ENCODE data around the gene C5orf47. TPM values are rescaled to one million over a fixed set of nuclear protein-coding genes. Genes with fewer than 3 reads are reported as not detected.

The C5orf47 gene
- total and polyA plus RNA-seq, 2 donors (not counting 1 experiment from before 2014, with no cell fraction given) = not detected

DNA sequence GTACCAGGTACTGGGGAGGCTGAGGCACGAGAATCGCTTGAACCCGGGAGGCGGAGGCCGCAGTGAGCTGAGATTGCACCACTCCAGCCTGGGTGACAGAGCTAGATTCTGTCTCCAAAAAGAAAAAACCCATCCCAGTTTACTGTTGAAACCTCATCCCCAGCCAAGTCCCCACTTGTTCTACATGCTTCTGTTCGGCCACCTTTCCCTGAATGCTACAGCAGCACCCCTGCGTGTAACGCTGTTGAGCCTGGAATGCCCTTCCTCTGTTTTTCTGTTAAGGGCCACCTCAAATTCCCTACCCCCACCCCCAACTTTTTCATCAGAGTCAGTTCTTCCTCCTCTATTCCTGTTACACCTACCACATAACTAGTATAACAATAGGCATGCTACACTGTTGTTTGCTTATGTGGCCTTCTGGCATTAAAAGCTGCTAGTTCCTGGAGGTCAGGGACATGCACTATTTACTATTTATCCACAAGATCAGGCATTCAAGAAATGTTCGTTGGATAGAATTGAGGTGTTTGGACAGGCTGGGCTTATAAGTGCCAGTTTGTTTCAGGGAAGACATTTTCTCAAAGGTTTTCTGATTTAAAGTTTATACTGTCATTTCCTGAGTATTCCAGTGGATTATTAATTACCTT is 47.1 kb upstream of the C5orf47 start:
- Histone ChIP-seq H3K9me3 (ENCODE audit: control insufficient read depth, insufficient read depth, low read depth, low read length) (no peaks in the 10 kb centered on the region), H3K27me3 (ENCODE audit: control insufficient read depth, insufficient read depth, low read length) (no peaks in the 10 kb centered on the region), H3K4me2 (ENCODE audit: extremely low read depth, insufficient read depth, low read length) (no peak overlapping the region), H2AFZ (ENCODE audit: low read length) (no peak overlapping the region), H3K27ac (ENCODE audit: insufficient read depth, low read length) (no peak overlapping the region), H3K36me3 (ENCODE audit: control insufficient read depth, insufficient read depth, low read length) (no peaks in the 10 kb centered on the region), H3K4me1 (ENCODE audit: control insufficient read depth, extremely low read depth, insufficient read depth, low read length) (no peaks in the 10 kb centered on the region), H3K79me2 (ENCODE audit: control insufficient read depth, insufficient read depth, low read length) (no peaks in the 10 kb centered on the region), H3K4me3 (replicated peaks in 1 of 4; ENCODE audit: control extremely low read depth in 1 of 4, insufficient read depth in 1 of 4, low read depth in 3 of 4, low read length in 4 of 4) (no peak overlapping the region), H4K20me1 (ENCODE audit: control insufficient read depth, extremely low read depth, insufficient read depth, low read length) (no peaks in the 10 kb centered on the region), H3K9ac (ENCODE audit: insufficient read depth, low read length) (no peak overlapping the region)
- TF ChIP-seq EZH2 (IDR thresholded peaks at IDR 0.05; ENCODE audit: low read length, missing control alignments) = no peak
- TF ChIP-seq, protein P1, sequence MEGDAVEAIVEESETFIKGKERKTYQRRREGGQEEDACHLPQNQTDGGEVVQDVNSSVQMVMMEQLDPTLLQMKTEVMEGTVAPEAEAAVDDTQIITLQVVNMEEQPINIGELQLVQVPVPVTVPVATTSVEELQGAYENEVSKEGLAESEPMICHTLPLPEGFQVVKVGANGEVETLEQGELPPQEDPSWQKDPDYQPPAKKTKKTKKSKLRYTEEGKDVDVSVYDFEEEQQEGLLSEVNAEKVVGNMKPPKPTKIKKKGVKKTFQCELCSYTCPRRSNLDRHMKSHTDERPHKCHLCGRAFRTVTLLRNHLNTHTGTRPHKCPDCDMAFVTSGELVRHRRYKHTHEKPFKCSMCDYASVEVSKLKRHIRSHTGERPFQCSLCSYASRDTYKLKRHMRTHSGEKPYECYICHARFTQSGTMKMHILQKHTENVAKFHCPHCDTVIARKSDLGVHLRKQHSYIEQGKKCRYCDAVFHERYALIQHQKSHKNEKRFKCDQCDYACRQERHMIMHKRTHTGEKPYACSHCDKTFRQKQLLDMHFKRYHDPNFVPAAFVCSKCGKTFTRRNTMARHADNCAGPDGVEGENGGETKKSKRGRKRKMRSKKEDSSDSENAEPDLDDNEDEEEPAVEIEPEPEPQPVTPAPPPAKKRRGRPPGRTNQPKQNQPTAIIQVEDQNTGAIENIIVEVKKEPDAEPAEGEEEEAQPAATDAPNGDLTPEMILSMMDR (conservative IDR thresholded peaks at IDR 0.05 in 1 of 2, IDR thresholded peaks at IDR 0.05 in 1 of 2; ENCODE audit: low read depth in 1 of 2, low read length in 2 of 2) = no peak
- DNase-seq (ENCODE audit: low read depth in 2 of 2) = no peak

DNA sequence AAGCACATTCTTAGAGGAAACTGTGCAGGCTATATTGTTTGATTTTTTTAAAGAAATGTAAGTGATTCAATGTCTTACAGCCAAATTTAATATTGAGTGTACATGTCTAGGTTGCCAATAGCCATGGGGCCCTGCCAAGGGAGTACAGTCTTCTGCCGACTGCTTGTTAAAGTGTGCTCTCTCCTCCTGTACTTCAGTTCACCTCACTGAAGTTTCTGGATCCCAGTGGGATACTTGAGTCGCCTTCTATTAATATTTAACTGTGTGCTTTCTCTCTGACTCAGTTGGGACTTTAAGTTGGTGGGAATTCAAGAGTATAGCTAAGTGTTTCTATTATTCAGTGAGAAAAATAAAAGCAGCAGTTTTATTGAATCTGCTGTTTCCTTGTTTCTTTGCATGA is 44.5 kb upstream of the C5orf47 start:
- H3K27ac ChIP-seq (ENCODE audit: insufficient read depth, low read length) = no peak overlapping the region
- no peaks in the 10 kb centered on the region for H4K20me1 ChIP-seq (ENCODE audit: control insufficient read depth, extremely low read depth, insufficient read depth, low read length)
- no peaks in the 10 kb centered on the region for H3K4me1 ChIP-seq (ENCODE audit: control insufficient read depth, extremely low read depth, insufficient read depth, low read length)
- no peak overlapping the region for H3K4me3 ChIP-seq (replicated peaks in 1 of 4; ENCODE audit: control extremely low read depth in 1 of 4, insufficient read depth in 1 of 4, low read depth in 3 of 4, low read length in 4 of 4)
- H3K9ac ChIP-seq (ENCODE audit: insufficient read depth, low read length) = no peak overlapping the region
- no peak for DNase-seq (ENCODE audit: low read depth in 2 of 2)
- H3K4me2 ChIP-seq (ENCODE audit: extremely low read depth, insufficient read depth, low read length) = no peak overlapping the region
- TF ChIP-seq, protein P1 (conservative IDR thresholded peaks at IDR 0.05 in 1 of 2, IDR thresholded peaks at IDR 0.05 in 1 of 2; ENCODE audit: low read depth in 1 of 2, low read length in 2 of 2) = no peak
- TF ChIP-seq EZH2 (IDR thresholded peaks at IDR 0.05; ENCODE audit: low read length, missing control alignments) = no peak
- H3K79me2 ChIP-seq (ENCODE audit: control insufficient read depth, insufficient read depth, low read length) = no peaks in the 10 kb centered on the region
- no peaks in the 10 kb centered on the region for H3K9me3 ChIP-seq (ENCODE audit: control insufficient read depth, insufficient read depth, low read depth, low read length)
- no peak overlapping the region for H2AFZ ChIP-seq (ENCODE audit: low read length)
- no peaks in the 10 kb centered on the region for H3K27me3 ChIP-seq (ENCODE audit: control insufficient read depth, insufficient read depth, low read length)
- H3K36me3 ChIP-seq (ENCODE audit: control insufficient read depth, insufficient read depth, low read length) = no peaks in the 10 kb centered on the region

DNA sequence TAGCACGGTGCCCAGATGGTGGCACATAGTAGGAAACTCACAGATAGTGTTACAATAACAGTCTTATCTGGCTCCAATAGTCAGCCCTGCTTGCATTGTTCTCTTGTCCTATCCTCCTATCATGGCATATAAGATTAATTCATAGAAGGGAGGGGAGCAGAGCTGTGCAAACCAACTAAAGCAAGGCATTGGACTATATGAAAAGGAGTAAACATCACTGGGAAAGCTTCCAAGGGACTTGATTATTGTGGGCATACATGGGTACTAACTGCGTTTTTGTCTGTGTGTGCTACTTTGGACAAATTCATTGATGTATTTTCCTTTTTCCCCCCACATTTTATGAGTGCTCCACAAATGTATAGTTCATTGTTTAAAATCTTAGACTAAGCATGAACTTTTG is 43.8 kb upstream of the C5orf47 start:
- Histone ChIP-seq H3K9ac (ENCODE audit: insufficient read depth, low read length) (no peak overlapping the region), H3K9me3 (ENCODE audit: control insufficient read depth, insufficient read depth, low read depth, low read length) (no peaks in the 10 kb centered on the region), H3K4me3 (replicated peaks in 1 of 4; ENCODE audit: control extremely low read depth in 1 of 4, insufficient read depth in 1 of 4, low read depth in 3 of 4, low read length in 4 of 4) (no peak overlapping the region), H3K4me1 (ENCODE audit: control insufficient read depth, extremely low read depth, insufficient read depth, low read length) (no peaks in the 10 kb centered on the region), H3K27ac (ENCODE audit: insufficient read depth, low read length) (no peak overlapping the region), H3K27me3 (ENCODE audit: control insufficient read depth, insufficient read depth, low read length) (no peaks in the 10 kb centered on the region), H3K4me2 (ENCODE audit: extremely low read depth, insufficient read depth, low read length) (no peak overlapping the region), H4K20me1 (ENCODE audit: control insufficient read depth, extremely low read depth, insufficient read depth, low read length) (no peaks in the 10 kb centered on the region), H3K36me3 (ENCODE audit: control insufficient read depth, insufficient read depth, low read length) (no peaks in the 10 kb centered on the region), H2AFZ (ENCODE audit: low read length) (no peak overlapping the region), H3K79me2 (ENCODE audit: control insufficient read depth, insufficient read depth, low read length) (no peaks in the 10 kb centered on the region)
- TF ChIP-seq, protein P1 (conservative IDR thresholded peaks at IDR 0.05 in 1 of 2, IDR thresholded peaks at IDR 0.05 in 1 of 2; ENCODE audit: low read depth in 1 of 2, low read length in 2 of 2) = no peak
- TF ChIP-seq EZH2 (IDR thresholded peaks at IDR 0.05; ENCODE audit: low read length, missing control alignments) = no peak
- no peak for DNase-seq (ENCODE audit: low read depth in 2 of 2)

Data from fibroblast of lung (primary cell).